Colon (tissue), 2 donors: ENCODE data around the gene PLEKHG4B.
"Not testable (repeated sequence)": the region's sequence is repeated elsewhere in the genome, so short reads cannot be mapped to it uniquely, and the experiment has no call there.

ENCODE experiments used
- FAIRE-seq: peaks from 2 replicates; lab custom pipeline; 2012; peaks lifted over from hg19 to GRCh38; lab: Jason Lieb, UNC
- donor health status: control.
- donor health status: control.

Gene PLEKHG4B

DNA sequence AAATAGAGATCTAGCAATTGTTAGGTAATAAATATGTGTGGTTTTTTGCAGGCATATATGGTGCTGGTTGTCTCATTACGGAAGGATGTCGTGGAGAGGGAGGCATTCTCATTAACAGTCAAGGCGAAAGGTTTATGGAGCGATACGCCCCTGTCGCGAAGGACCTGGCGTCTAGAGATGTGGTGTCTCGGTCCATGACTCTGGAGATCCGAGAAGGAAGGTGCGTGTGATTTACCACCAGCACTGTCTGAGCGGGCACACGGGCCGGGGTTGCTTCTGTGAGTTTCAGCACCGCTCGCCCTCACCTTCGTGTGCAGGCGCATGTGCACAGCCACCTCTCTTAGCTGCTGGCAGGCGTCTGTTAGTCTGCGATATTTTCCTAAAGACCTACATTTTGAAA is 141.5 kb downstream of the PLEKHG4B start:
- not testable (repeated sequence) for FAIRE-seq

DNA sequence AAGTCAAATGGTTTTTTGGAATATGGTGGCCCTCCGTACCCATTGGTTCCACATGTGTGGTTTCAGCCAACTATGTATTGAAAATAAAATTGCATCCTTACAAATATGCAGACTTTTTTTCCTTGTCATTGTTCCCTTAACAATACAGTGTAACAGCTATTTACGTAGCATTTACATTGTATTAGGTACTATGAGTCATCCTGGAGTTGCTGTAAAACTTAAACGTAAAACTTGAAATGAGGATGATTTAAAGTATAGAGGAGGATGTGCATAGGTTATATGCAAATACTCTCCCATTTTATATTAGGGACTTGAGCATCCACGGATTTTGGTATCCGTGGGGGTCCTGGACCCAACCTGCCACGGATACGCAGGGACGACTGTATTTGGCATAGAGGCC is 142.5 kb downstream of the PLEKHG4B start:
- FAIRE-seq = no peak

DNA sequence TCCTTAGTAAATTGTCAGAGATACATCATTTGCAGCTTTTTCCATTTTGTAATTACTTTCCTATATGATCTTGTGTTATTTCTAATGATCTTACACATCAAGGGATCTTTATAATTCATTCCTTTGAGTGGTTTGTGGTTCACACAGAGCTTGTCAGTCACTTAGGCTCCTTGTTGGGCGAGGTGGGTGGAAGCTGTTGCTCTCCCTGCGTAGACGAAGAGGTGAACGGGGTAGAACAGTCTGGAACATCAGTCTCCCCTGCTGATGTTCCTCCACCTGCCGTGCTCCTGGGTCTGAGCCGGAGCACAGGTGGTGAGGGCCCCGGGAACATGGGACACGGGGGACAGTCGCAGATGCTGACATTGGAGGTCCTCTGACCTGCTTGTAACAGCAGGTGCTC is 143.6 kb downstream of the PLEKHG4B start:
- FAIRE-seq = not testable (repeated sequence)

DNA sequence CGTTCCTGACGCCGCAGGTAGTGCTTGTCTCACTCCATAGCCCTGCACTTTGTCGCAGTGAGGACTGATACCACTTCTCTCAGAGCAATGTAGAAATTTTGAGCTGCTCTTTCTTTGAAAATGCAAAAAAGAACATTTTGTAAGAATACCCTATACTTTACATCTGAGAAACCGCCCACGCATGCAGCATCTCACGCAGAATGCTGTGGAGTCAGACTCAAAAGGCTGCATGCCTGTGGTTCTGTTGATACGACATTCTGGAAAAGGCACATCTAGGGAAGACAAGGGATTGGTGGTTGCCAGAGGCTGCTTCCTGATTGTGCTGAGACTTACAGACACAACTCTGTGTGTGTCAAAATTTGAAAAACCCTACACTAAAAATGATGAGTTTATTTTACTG is 146.0 kb downstream of the PLEKHG4B start:
- not testable (repeated sequence) for FAIRE-seq
